A549 (cell line): ENCODE data around the gene NTNG1.

Experiments
- CTCF ChIP-seq: fragments of >200 bp; sonication (Bioruptor Twin); formaldehyde crosslinking; IDR thresholded peaks from 3 replicates; pipeline ENCODE4 v1.5.1; 2016
- MAZ ChIP-seq: fragments of 150-350 bp; IDR thresholded peaks from 2 replicates; pipeline ENCODE4 v1.6.1; 2014; ENCODE audit warnings: antibody characterized with exemption, low read depth, low read length, borderline replicate concordance
- POLR2A ChIP-seq: IDR thresholded peaks from 2 replicates; pipeline ENCODE4 v1.6.1; 2012; ENCODE audit warnings: mild to moderate bottlenecking, low read length

- TF ChIP-seq CTCF = no peak
- TF ChIP-seq POLR2A = no peak
- TF ChIP-seq MAZ = no peak
Observed at GRCh38 chr1:107105914-107106313, 34.9 kb upstream of the NTNG1 start.
